Heart left ventricle (tissue), 13 donors: ENCODE measurements around the gene APLF.

Experiments used
- POLR2A ChIP-seq, 2 donors: fragments of 450-650 bp; IDR thresholded peaks; one replicate each; pipeline ENCODE4 v1.6.1; 2017; ENCODE audit warnings: antibody characterized with exemption in 2 of 2, mild to moderate bottlenecking in 2 of 2, moderate library complexity in 2 of 2
- TF ChIP-seq, protein P1 (sequence below), 12 donors: fragments of 200-600 bp; sonication (generic) in 4 of 12; IDR thresholded peaks; one replicate each; pipeline versions ENCODE4 v1.5.0 to v1.8.0; 2018 to 2022; ENCODE audit warnings: antibody characterized with exemption in 12 of 12, mild to moderate bottlenecking in 5 of 12
- donor health status: ischemic (EF 13 %, LVEDD 7.1; RV severe dilation, severe dysfunction).
- donor health status: DM: no; HTN: yes; CAD: no.
- donor health status: DM: no; HTN: no; CAD: no.
- donor health status: ischemic (EF 25% LVEDD 6.9; RV normal size, moderate dysfunction).
- donor health status: ischemic (EF 25% LVEDD 5.7; RV mildly dilated, moderate dysfunction).
- donor health status: ischemic (EF 35%, LVEDD 5.7; RV mildly dilated, moderate dysfunction).
- donor health status: nonischemic (EF 11% LVEDD 7.7; RV severe dilation, severe dysfunction).
- donor health status: DM: yes; HTN: yes; CAD: no.
- donor health status: PGD.
- donor health status: ischemic (EF 29% LVEDD 5.4; RV normal size, mild dysfunction).
- donor health status: nonischemic (EF 23%, LVEDD 6.1; RV moderate dilation, normal function).

GRCh38 chr2:68435615-68436014, 31.8 kb upstream of the APLF start:
- TF ChIP-seq POLR2A (IDR thresholded peaks at IDR 0.05): no peak
- TF ChIP-seq, protein P1, sequence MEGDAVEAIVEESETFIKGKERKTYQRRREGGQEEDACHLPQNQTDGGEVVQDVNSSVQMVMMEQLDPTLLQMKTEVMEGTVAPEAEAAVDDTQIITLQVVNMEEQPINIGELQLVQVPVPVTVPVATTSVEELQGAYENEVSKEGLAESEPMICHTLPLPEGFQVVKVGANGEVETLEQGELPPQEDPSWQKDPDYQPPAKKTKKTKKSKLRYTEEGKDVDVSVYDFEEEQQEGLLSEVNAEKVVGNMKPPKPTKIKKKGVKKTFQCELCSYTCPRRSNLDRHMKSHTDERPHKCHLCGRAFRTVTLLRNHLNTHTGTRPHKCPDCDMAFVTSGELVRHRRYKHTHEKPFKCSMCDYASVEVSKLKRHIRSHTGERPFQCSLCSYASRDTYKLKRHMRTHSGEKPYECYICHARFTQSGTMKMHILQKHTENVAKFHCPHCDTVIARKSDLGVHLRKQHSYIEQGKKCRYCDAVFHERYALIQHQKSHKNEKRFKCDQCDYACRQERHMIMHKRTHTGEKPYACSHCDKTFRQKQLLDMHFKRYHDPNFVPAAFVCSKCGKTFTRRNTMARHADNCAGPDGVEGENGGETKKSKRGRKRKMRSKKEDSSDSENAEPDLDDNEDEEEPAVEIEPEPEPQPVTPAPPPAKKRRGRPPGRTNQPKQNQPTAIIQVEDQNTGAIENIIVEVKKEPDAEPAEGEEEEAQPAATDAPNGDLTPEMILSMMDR (IDR thresholded peaks at IDR 0.05): no peak
